Panc1 (cell line): ENCODE measurements around the gene CHST11. TPM values are rescaled to one million over a fixed set of nuclear protein-coding genes. Genes with fewer than 3 reads are reported as not detected.

ENCODE experiments used
- ATAC-seq: fragments of 200-7000 bp; cut with Tn5 transposase; 2 replicates; pipeline ENCODE4 v1.9.1; 2020; ENCODE audit warnings: mild to moderate bottlenecking, moderate library complexity
- BruUV-seq: library from RNA; stranded (reverse); fragments of 400-500 nt; replicated peaks from 2 replicates; lab custom pipeline; 2021; lab: Mats Ljungman, UMichigan
- CTCF ChIA-PET: fragments of 300-600 bp; sonication (Branson Sonifier 250); formaldehyde crosslinking; loops from one replicate; lab custom pipeline; 2022; ENCODE audit warnings: antibody characterized with exemption; lab: Charles Lee
- POLR2A ChIA-PET: fragments of 300-600 bp; sonication (Branson Sonifier 250); formaldehyde crosslinking; loops from one replicate; lab custom pipeline; 2022; ENCODE audit warnings: antibody characterized with exemption; lab: Charles Lee
- DNase-seq: peaks from one replicate; pipeline ENCODE4 v3.0.0-alpha.2; 2010; ENCODE audit warnings: low read depth, low spot score
- H3K27ac ChIP-seq: 2 replicates; pipeline ENCODE4 v1.5.1; 2011; ENCODE audit warnings: mild to moderate bottlenecking, low read length, inconsistent platforms
- H3K27me3 ChIP-seq: fragments of 200-500 bp; sonication (Bioruptor generic); 2 replicates; pipeline ENCODE4 v1.6.0; 2014; ENCODE audit warnings: low read length, inconsistent platforms; ENCODE audit not compliant: control insufficient read depth, insufficient read depth
- H3K36me3 ChIP-seq: fragments of 200-500 bp; sonication (Bioruptor generic); 2 replicates; pipeline ENCODE4 v1.5.1; 2014; ENCODE audit warnings: inconsistent platforms, mild to moderate bottlenecking, low read length, moderate library complexity; ENCODE audit not compliant: control insufficient read depth, insufficient read depth
- H3K4me1 ChIP-seq: 2 replicates; pipeline ENCODE4 v1.5.1; 2011; ENCODE audit warnings: inconsistent platforms, mild to moderate bottlenecking, low read length, moderate library complexity; ENCODE audit not compliant: control insufficient read depth, insufficient read depth
- H3K4me3 ChIP-seq, 2 experiments: 2 replicates each; pipeline ENCODE4 v1.5.1; 2011 to 2012; ENCODE audit warnings: low read depth in 2 of 2, low read length in 2 of 2, mild to moderate bottlenecking in 2 of 2, inconsistent platforms in 1 of 2, moderate library complexity in 1 of 2
- H3K9me3 ChIP-seq: fragments of 200-500 bp; sonication (Bioruptor generic); 2 replicates; pipeline ENCODE4 v1.5.1; 2014; ENCODE audit warnings: low read depth, mild to moderate bottlenecking, inconsistent platforms, low read length, moderate library complexity; ENCODE audit not compliant: control insufficient read depth, insufficient read depth
- POLR2AphosphoS5 ChIP-seq: IDR thresholded peaks from 2 replicates; pipeline ENCODE4 v1.6.1; 2012; ENCODE audit warnings: mild to moderate bottlenecking, low read depth, low read length, moderate library complexity
- SIN3A ChIP-seq: IDR thresholded peaks from 2 replicates; pipeline ENCODE4 v1.6.1; 2012; ENCODE audit warnings: low read depth, mild to moderate bottlenecking, low read length, moderate library complexity, borderline replicate concordance; ENCODE audit not compliant: insufficient read depth
- TCF7L2 ChIP-seq: IDR thresholded peaks from 2 replicates; pipeline ENCODE4 v1.6.1; 2011; ENCODE audit warnings: mild to moderate bottlenecking, low read depth, low read length, inconsistent platforms
- in situ Hi-C: cut with HindIII; loops from 2 replicates; pipeline ENCODE4 v1.10.0; 2016; ENCODE audit warnings: low sequenced_read_pairs, low pct_unique_long_range_greater_than_20kb
- intact Hi-C: fragments of 100-400 bp; cut with micrococcal nuclease; formaldehyde crosslinking; loops from one replicate; pipeline ENCODE4 v1.10.0; 2022; ENCODE audit not compliant: unreplicated experiment
- total RNA-seq: library from RNA; stranded (reverse); gene quantifications from one replicate; pipeline ENCODE4 v1.2.1, GENCODE V29; 2021; ENCODE audit not compliant: unreplicated experiment
- TF ChIP-seq, protein P1 (sequence below): fragments of 450-650 bp; IDR thresholded peaks from 2 replicates; pipeline ENCODE4 v1.5.1; 2017; ENCODE audit warnings: mild to moderate bottlenecking
- TF ChIP-seq, protein P2 (sequence below), 2 experiments: IDR thresholded peaks; 2 replicates each; pipeline ENCODE4 v1.6.1; 2011 to 2012; ENCODE audit warnings: low read depth in 2 of 2, control low read depth in 1 of 2, low read length in 1 of 2, mild to moderate bottlenecking in 1 of 2, moderate library complexity in 1 of 2; ENCODE audit not compliant: insufficient read depth in 1 of 2

Gene CHST11
- total RNA-seq, 1 experiment from 2014 or later, result 11.4 TPM

GRCh38 chr12:104538891-104539462 lies 82.2 kb downstream of the CHST11 start:
- no peaks in the 10 kb centered on the region for H3K4me1 ChIP-seq
- intact Hi-C loops (no loop called here), in situ Hi-C loops (no loop called here)
- ATAC-seq (no peak), DNase-seq (no peak)
- no peak overlapping the region for H3K4me3 ChIP-seq
- no peak overlapping the region for H3K27ac ChIP-seq
- TF ChIP-seq, protein P1, sequence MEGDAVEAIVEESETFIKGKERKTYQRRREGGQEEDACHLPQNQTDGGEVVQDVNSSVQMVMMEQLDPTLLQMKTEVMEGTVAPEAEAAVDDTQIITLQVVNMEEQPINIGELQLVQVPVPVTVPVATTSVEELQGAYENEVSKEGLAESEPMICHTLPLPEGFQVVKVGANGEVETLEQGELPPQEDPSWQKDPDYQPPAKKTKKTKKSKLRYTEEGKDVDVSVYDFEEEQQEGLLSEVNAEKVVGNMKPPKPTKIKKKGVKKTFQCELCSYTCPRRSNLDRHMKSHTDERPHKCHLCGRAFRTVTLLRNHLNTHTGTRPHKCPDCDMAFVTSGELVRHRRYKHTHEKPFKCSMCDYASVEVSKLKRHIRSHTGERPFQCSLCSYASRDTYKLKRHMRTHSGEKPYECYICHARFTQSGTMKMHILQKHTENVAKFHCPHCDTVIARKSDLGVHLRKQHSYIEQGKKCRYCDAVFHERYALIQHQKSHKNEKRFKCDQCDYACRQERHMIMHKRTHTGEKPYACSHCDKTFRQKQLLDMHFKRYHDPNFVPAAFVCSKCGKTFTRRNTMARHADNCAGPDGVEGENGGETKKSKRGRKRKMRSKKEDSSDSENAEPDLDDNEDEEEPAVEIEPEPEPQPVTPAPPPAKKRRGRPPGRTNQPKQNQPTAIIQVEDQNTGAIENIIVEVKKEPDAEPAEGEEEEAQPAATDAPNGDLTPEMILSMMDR, result no peak
- TF ChIP-seq SIN3A (no peak), TCF7L2 (no peak), POLR2AphosphoS5 (no peak)
- TF ChIP-seq, protein P2, sequence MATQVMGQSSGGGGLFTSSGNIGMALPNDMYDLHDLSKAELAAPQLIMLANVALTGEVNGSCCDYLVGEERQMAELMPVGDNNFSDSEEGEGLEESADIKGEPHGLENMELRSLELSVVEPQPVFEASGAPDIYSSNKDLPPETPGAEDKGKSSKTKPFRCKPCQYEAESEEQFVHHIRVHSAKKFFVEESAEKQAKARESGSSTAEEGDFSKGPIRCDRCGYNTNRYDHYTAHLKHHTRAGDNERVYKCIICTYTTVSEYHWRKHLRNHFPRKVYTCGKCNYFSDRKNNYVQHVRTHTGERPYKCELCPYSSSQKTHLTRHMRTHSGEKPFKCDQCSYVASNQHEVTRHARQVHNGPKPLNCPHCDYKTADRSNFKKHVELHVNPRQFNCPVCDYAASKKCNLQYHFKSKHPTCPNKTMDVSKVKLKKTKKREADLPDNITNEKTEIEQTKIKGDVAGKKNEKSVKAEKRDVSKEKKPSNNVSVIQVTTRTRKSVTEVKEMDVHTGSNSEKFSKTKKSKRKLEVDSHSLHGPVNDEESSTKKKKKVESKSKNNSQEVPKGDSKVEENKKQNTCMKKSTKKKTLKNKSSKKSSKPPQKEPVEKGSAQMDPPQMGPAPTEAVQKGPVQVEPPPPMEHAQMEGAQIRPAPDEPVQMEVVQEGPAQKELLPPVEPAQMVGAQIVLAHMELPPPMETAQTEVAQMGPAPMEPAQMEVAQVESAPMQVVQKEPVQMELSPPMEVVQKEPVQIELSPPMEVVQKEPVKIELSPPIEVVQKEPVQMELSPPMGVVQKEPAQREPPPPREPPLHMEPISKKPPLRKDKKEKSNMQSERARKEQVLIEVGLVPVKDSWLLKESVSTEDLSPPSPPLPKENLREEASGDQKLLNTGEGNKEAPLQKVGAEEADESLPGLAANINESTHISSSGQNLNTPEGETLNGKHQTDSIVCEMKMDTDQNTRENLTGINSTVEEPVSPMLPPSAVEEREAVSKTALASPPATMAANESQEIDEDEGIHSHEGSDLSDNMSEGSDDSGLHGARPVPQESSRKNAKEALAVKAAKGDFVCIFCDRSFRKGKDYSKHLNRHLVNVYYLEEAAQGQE (IDR thresholded peaks at IDR 0.05; ENCODE audit: insufficient read depth in 1 of 2, low read depth in 2 of 2, low read length in 1 of 2), result no peak
- POLR2A ChIA-PET, result no interaction called here
- CTCF ChIA-PET, result no interaction called here
- H3K27me3 ChIP-seq, result no peaks in the 10 kb centered on the region
- H3K36me3 ChIP-seq, result no peaks in the 10 kb centered on the region
- no TSS peak for BruUV-seq
- H3K9me3 ChIP-seq, result no peaks in the 10 kb centered on the region

DNA sequence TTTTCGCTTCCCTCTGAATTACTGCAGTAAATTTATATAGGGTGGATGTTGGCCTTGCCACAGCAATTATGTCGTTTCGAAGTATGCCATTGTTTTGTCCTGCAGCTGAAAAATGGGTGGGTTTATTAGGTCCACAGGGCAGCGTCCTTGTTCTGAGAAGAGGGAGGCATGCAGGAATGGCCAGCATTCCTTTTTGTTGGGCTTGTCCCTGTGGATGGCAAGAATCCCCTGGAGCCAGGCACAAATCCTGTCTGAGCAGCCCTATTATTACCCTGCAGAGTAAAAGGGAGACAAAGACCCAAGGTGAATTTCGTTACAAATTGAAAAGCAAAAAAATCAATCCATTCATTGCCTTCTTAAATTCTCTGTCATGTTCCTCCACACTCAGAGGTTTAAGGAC lies 88.1 kb downstream of the CHST11 start:
- no peak overlapping the region for H3K4me3 ChIP-seq
- no peaks in the 10 kb centered on the region for H3K4me1 ChIP-seq
- H3K27me3 ChIP-seq, result no peaks in the 10 kb centered on the region
- no TSS peak for BruUV-seq
- in situ Hi-C loops, result no loop called here
- DNase-seq, result no peak
- ATAC-seq, result no peak
- H3K9me3 ChIP-seq, result no peaks in the 10 kb centered on the region
- ChIA-PET CTCF (no interaction called here), POLR2A (no interaction called here)
- TF ChIP-seq, protein P1, result no peak
- TF ChIP-seq TCF7L2 (no peak), POLR2AphosphoS5 (no peak), SIN3A (no peak)
- TF ChIP-seq, protein P2 (IDR thresholded peaks at IDR 0.05; ENCODE audit: insufficient read depth in 1 of 2, low read depth in 2 of 2, low read length in 1 of 2), result no peak
- H3K27ac ChIP-seq, result no peak overlapping the region
- intact Hi-C loops, result no loop called here
- no peaks in the 10 kb centered on the region for H3K36me3 ChIP-seq
